Measurements from ENCODE around the gene SLAMF7. TPM values are rescaled to one million over a fixed set of nuclear protein-coding genes. Genes with fewer than 3 reads are reported as not detected.
"Not testable (repeated sequence)": the region's sequence is repeated elsewhere in the genome, so short reads cannot be mapped to it uniquely, and the experiment has no call there.

The SLAMF7 gene
- total RNA-seq, result 24.0 TPM

- DNase-seq (ENCODE audit: low spot score), result peak; percentile 52
These were observed at the start of gene SLAMF7 for GRCh38 chr1:160739098-160739511. TSS of gene SLAMF7 (plus strand) at chr1:160739247. CDS start at chr1:160739302, 55 bp downstream.

- DNase-seq (ENCODE audit: low spot score), result not testable (repeated sequence)
These were observed 46.7 kb upstream of the SLAMF7 start for GRCh38 chr1:160692390-160692789.

GRCh38 chr1:160702100-160702499 is 36.9 kb upstream of the SLAMF7 start:
- no peak for DNase-seq (ENCODE audit: low spot score)

GRCh38 chr1:160704250-160704649 is 34.8 kb upstream of the SLAMF7 start:
- DNase-seq (ENCODE audit: low spot score), result no peak

GRCh38 chr1:160705212-160705621 is 33.8 kb upstream of the SLAMF7 start:
- not testable (repeated sequence) for DNase-seq (ENCODE audit: low spot score)

GRCh38 chr1:160705742-160706141 is 33.3 kb upstream of the SLAMF7 start:
- DNase-seq (ENCODE audit: low spot score), result no peak

GRCh38 chr1:160706526-160707235 is 32.4 kb upstream of the SLAMF7 start:
- DNase-seq (ENCODE audit: low spot score), result no peak

- DNase-seq (ENCODE audit: low spot score), result no peak
These were observed 31.6 kb upstream of the SLAMF7 start for GRCh38 chr1:160707236-160708064.

GRCh38 chr1:160708118-160708517 is 30.9 kb upstream of the SLAMF7 start:
- no peak for DNase-seq (ENCODE audit: low spot score)

GRCh38 chr1:160708801-160709200 is 30.2 kb upstream of the SLAMF7 start:
- DNase-seq (ENCODE audit: low spot score), result no peak

GRCh38 chr1:160709715-160710114 is 29.3 kb upstream of the SLAMF7 start:
- DNase-seq (ENCODE audit: low spot score), result no peak

- no peak for DNase-seq (ENCODE audit: low spot score)
These were observed 28.4 kb upstream of the SLAMF7 start for GRCh38 chr1:160710517-160711252.

- no peak for DNase-seq (ENCODE audit: low spot score)
These were observed 27.8 kb upstream of the SLAMF7 start for GRCh38 chr1:160711276-160711601.

GRCh38 chr1:160711602-160712311 is 27.3 kb upstream of the SLAMF7 start, which contains the start of gene CD48:
TSS of gene CD48 (minus strand) at chr1:160711822. CDS start at chr1:160711763, 59 bp downstream.
- no peak for DNase-seq (ENCODE audit: low spot score)

GRCh38 chr1:160712525-160713080 is 26.4 kb upstream of the SLAMF7 start:
- DNase-seq (ENCODE audit: low spot score), result not testable (repeated sequence)

- DNase-seq (ENCODE audit: low spot score), result no peak
These were observed 25.9 kb upstream of the SLAMF7 start for GRCh38 chr1:160713161-160713560.

GRCh38 chr1:160714034-160714648 is 24.9 kb upstream of the SLAMF7 start:
- DNase-seq (ENCODE audit: low spot score), result not testable (repeated sequence)

- no peak for DNase-seq (ENCODE audit: low spot score)
These were observed 23.0 kb upstream of the SLAMF7 start for GRCh38 chr1:160716013-160716412.

- no peak for DNase-seq (ENCODE audit: low spot score)
These were observed 21.7 kb upstream of the SLAMF7 start for GRCh38 chr1:160717306-160717705.

- no peak for DNase-seq (ENCODE audit: low spot score)
These were observed 20.8 kb upstream of the SLAMF7 start for GRCh38 chr1:160718210-160718609.
